B cell (primary cell): Measurements from ENCODE around the gene INO80C. TPM values are rescaled to one million over a fixed set of nuclear protein-coding genes. Genes with fewer than 3 reads are reported as not detected.
A peak's percentile ranks its signal among the peaks of the same experiment; 100 is the strongest.

ENCODE experiments used
- ATAC-seq: fragments of 200-7000 bp; cut with Tn5 transposase; one replicate; pipeline ENCODE4 v1.10.0; 2021; ENCODE audit warnings: low read depth, mild to moderate bottlenecking, moderate number of reproducible peaks, moderate library complexity
- CTCF ChIA-PET: fragments of 350-600 bp; sonication (Branson Sonifier 250); formaldehyde crosslinking; loops from one replicate; lab custom pipeline; 2021; ENCODE audit warnings: antibody characterized with exemption, inconsistent platforms; lab: Charles Lee
- POLR2A ChIA-PET: fragments of 350-600 bp; sonication (Branson Sonifier 250); formaldehyde crosslinking; loops from one replicate; lab custom pipeline; 2021; ENCODE audit warnings: antibody characterized with exemption; lab: Charles Lee
- DNase-seq: peaks from one replicate; pipeline ENCODE4 v3.0.0; 2013
- H2AFZ ChIP-seq: 2 replicates; pipeline ENCODE4 v1.6.1; 2012; ENCODE audit warnings: mild to moderate bottlenecking, low read depth, low read length; ENCODE audit not compliant: insufficient read depth, poor library complexity, severe bottlenecking
- H3K27ac ChIP-seq, 2 donors: 1 replicate in 1 of 2; 2 replicates in 1 of 2; pipeline ENCODE4 v1.5.1; 2012 to 2013; ENCODE audit warnings: low read length in 2 of 2, mild to moderate bottlenecking in 2 of 2, moderate library complexity in 1 of 2
- H3K27me3 ChIP-seq, 4 experiments: fragments of 200-600 bp in 1 of 4; sonication (generic) in 1 of 4; replicated peaks in 1 of 4; 1 replicate in 2 of 4; 2 replicates in 2 of 4; pipeline versions ENCODE4 v1.6.1 to v1.7.0; 2013 to 2016; ENCODE audit warnings: low read length in 3 of 4, mild to moderate bottlenecking in 2 of 4, mixed read lengths in 1 of 4, moderate library complexity in 1 of 4; ENCODE audit not compliant: insufficient read depth in 4 of 4, control insufficient read depth in 3 of 4; ENCODE audit errors: control extremely low read depth in 1 of 4
- H3K36me3 ChIP-seq, 2 experiments: replicated peaks in 1 of 2; 1 replicate in 1 of 2; 2 replicates in 1 of 2; pipeline versions ENCODE4 v1.6.1 to v1.7.1; 2013; ENCODE audit warnings: low read length in 1 of 2; ENCODE audit not compliant: insufficient read depth in 2 of 2, control insufficient read depth in 1 of 2; ENCODE audit errors: control extremely low read depth in 1 of 2, extremely low read depth in 1 of 2
- H3K4me1 ChIP-seq, 2 donors: fragments of 200-600 bp in 1 of 2; sonication (generic) in 1 of 2; 1 replicate in 1 of 2; 2 replicates in 1 of 2; pipeline versions ENCODE4 v1.5.1 to v1.6.1; 2013 to 2017; ENCODE audit warnings: low read length in 2 of 2; ENCODE audit not compliant: control insufficient read depth in 2 of 2, insufficient read depth in 2 of 2
- H3K4me2 ChIP-seq: replicated peaks from 2 replicates; pipeline ENCODE3; 2012; ENCODE audit warnings: mild to moderate bottlenecking, low read depth, low read length; ENCODE audit not compliant: poor library complexity, severe bottlenecking
- H3K4me3 ChIP-seq, 5 experiments: fragments of 200-600 bp in 1 of 5; sonication (generic) in 1 of 5; 1 replicate in 3 of 5; 2 replicates in 2 of 5; pipeline versions ENCODE4 v1.5.1 to v1.7.0; 2011 to 2016; ENCODE audit warnings: low read length in 4 of 5, mild to moderate bottlenecking in 4 of 5, low read depth in 2 of 5, control low read depth in 1 of 5, moderate library complexity in 1 of 5; ENCODE audit not compliant: insufficient read depth in 1 of 5; ENCODE audit errors: control extremely low read depth in 1 of 5, extremely low read depth in 1 of 5
- H3K79me2 ChIP-seq: fragments of 200-600 bp; sonication (generic); one replicate; pipeline ENCODE4 v1.6.0; 2016; ENCODE audit warnings: low read length; ENCODE audit not compliant: control insufficient read depth, insufficient read depth
- H3K9ac ChIP-seq: fragments of 200-600 bp; sonication (generic); 2 replicates; pipeline ENCODE4 v1.6.1; 2017; ENCODE audit warnings: mild to moderate bottlenecking, low read length, moderate library complexity
- H3K9me3 ChIP-seq, 3 donors: one replicate each; pipeline versions ENCODE4 v1.6.1 to v1.7.1; 2013; ENCODE audit warnings: low read length in 2 of 3; ENCODE audit not compliant: control insufficient read depth in 2 of 3, insufficient read depth in 1 of 3; ENCODE audit errors: control extremely low read depth in 1 of 3
- H4K20me1 ChIP-seq: 2 replicates; pipeline ENCODE4 v1.6.0; 2012; ENCODE audit warnings: mild to moderate bottlenecking, low read length; ENCODE audit not compliant: insufficient read depth, control insufficient read depth, poor library complexity, severe bottlenecking
- H3K27ac Mint-ChIP-seq: one replicate; pipeline ENCODE4 v1.8.0; 2021; ENCODE audit warnings: mixed read lengths
- H3K27me3 Mint-ChIP-seq: one replicate; pipeline ENCODE4 v1.8.0; 2021; ENCODE audit warnings: mixed read lengths
- H3K4me1 Mint-ChIP-seq: one replicate; pipeline ENCODE4 v1.8.0; 2021; ENCODE audit warnings: mixed read lengths
- H3K4me3 Mint-ChIP-seq: one replicate; pipeline ENCODE4 v1.8.0; 2021; ENCODE audit warnings: mixed read lengths
- H3K9me3 Mint-ChIP-seq: one replicate; pipeline ENCODE4 v1.8.0; 2022; ENCODE audit warnings: mixed read lengths; ENCODE audit not compliant: insufficient read depth
- CTCF ChIP-seq: fragments of 200-600 bp; IDR thresholded peaks from one replicate; pipeline ENCODE4 v1.8.0; 2022; ENCODE audit warnings: antibody characterized with exemption, mild to moderate bottlenecking
- EZH2 ChIP-seq: IDR thresholded peaks from 2 replicates; pipeline ENCODE4 v1.6.1; 2012; ENCODE audit warnings: borderline replicate concordance, low read depth, mild to moderate bottlenecking, moderate library complexity, low read length; ENCODE audit not compliant: insufficient read depth, poor library complexity, severe bottlenecking
- WGBS: methylation state at CpG from one replicate; pipeline ENCODE4 v1.1.5; 2013; ENCODE audit warnings: missing lambda C conversion rate; ENCODE audit not compliant: insufficient coverage; 5-methylcytosine and 5-hydroxymethylcytosine counted together
- intact Hi-C: fragments of 100-400 bp; cut with micrococcal nuclease; formaldehyde crosslinking; loops from one replicate; pipeline ENCODE4 v1.10.0; 2022
- polyA plus RNA-seq: library from polyadenylated mRNA; depleted of rRNA; stranded (reverse); fragments of >200 nt; gene quantifications from 2 replicates; pipeline ENCODE4 v1.2.3, GENCODE V29; 2012
- total RNA-seq, 2 donors: library from RNA; stranded (reverse); fragments of 120-200 nt in 1 of 2; gene quantifications; 1 replicate in 1 of 2; 2 replicates in 1 of 2; pipeline versions ENCODE4 v1.2.3 to v1.2.4, GENCODE V29; 2013 to 2022

INO80C gene
- total and polyA plus RNA-seq, 2 donors (not counting 1 experiment from before 2014, with no cell fraction given), result 18.2 to 37.9 TPM

GRCh38 chr18:35502052-35502451 lies 4.3 kb upstream of the INO80C start:
- POLR2A ChIA-PET, result no interaction called here

GRCh38 chr18:35501369-35501768 lies 3.6 kb upstream of the INO80C start:
- ChIA-PET POLR2A (no interaction called here), CTCF (interaction anchor here (0.5 kb wide), 1 partner anchor 67 kb away, joined by 3 read pairs; no protein-coding TSS in a partner anchor)
- 96% methylated on average over 7 of the region's 7 CpGs for WGBS
- H3K27ac ChIP-seq, result no peak overlapping the region
- ATAC-seq, result no peak
- H3K27me3 Mint-ChIP-seq, result no peaks in the 10 kb centered on the region
- TF ChIP-seq CTCF (no peak), EZH2 (no peak)
- no peaks in the 10 kb centered on the region for H3K27me3 ChIP-seq
- H3K4me1 ChIP-seq, result peaks cover 16 to 20% of the 10 kb centered on the region in 2 donors
- H2AFZ ChIP-seq, result no peak overlapping the region
- H3K4me1 Mint-ChIP-seq, result peaks cover 36% of the 10 kb centered on the region
- H3K4me2 ChIP-seq, result no peak overlapping the region
- H3K9ac ChIP-seq, result no peak overlapping the region
- H3K9me3 ChIP-seq, result peaks cover 0 to 8% (median 0%) of the 10 kb centered on the region in 3 donors
- no peak overlapping the region for H3K27ac Mint-ChIP-seq
- H3K36me3 ChIP-seq, result no peaks in the 10 kb centered on the region
- H3K4me3 Mint-ChIP-seq, result no peak overlapping the region
- intact Hi-C loops, result no loop called here
- no peaks in the 10 kb centered on the region for H3K9me3 Mint-ChIP-seq
- no peaks in the 10 kb centered on the region for H3K79me2 ChIP-seq
- no peaks in the 10 kb centered on the region for H4K20me1 ChIP-seq
- no peak overlapping the region for H3K4me3 ChIP-seq
- no peak for DNase-seq

More at GRCh38 chr18:35502052-35502451, 4.3 kb upstream of the INO80C start:
- no peak for TF ChIP-seq CTCF
- no peak for TF ChIP-seq EZH2
- no peaks in the 10 kb centered on the region for H3K36me3 ChIP-seq
- no peaks in the 10 kb centered on the region for H4K20me1 ChIP-seq
- Mint-ChIP-seq H3K9me3 (no peaks in the 10 kb centered on the region), H3K4me3 (no peak overlapping the region), H3K27ac (no peak overlapping the region), H3K27me3 (no peaks in the 10 kb centered on the region), H3K4me1 (peaks cover 30% of the 10 kb centered on the region)
- peak overlapping the region; percentile 27 for H2AFZ ChIP-seq
- ATAC-seq (no peak), DNase-seq (no peak)
- intact Hi-C loops, result no loop called here
- no peaks in the 10 kb centered on the region for H3K79me2 ChIP-seq
- no peaks in the 10 kb centered on the region for H3K27me3 ChIP-seq
- H3K4me1 ChIP-seq, result peaks cover 10 to 13% of the 10 kb centered on the region in 2 donors
- H3K4me2 ChIP-seq, result no peak overlapping the region
- 31% methylated on average over 2 of the region's 3 CpGs for WGBS
- no peak overlapping the region for H3K4me3 ChIP-seq
- H3K27ac ChIP-seq, result no peak overlapping the region
- no peak overlapping the region for H3K9ac ChIP-seq
- CTCF ChIA-PET, result no interaction called here
- H3K9me3 ChIP-seq, result peaks cover 0 to 8% (median 0%) of the 10 kb centered on the region in 3 donors
